DOHH2 (cell line): ENCODE measurements around the gene C12orf56.
"Not testable (repeated sequence)": the region's sequence is repeated elsewhere in the genome, so short reads cannot be mapped to it uniquely, and the experiment has no call there.

ENCODE experiments used
- H3F3A ChIP-seq: fragments of 200-600 bp; sonication (generic), shearing (Covaris generic); 2 replicates; pipeline ENCODE4 v1.6.0; 2016; ENCODE audit warnings: antibody characterized with exemption, mild to moderate bottlenecking; ENCODE audit not compliant: control insufficient read depth, insufficient read depth
- H3K27ac ChIP-seq: fragments of 200-600 bp; sonication (generic); 2 replicates; pipeline ENCODE4 v1.5.1; 2014; ENCODE audit warnings: low read depth, mild to moderate bottlenecking, low read length, moderate library complexity
- H3K27me3 ChIP-seq: fragments of 200-600 bp; sonication (generic); 2 replicates; pipeline ENCODE4 v1.6.1; 2014; ENCODE audit warnings: mild to moderate bottlenecking, low read length, mixed read lengths; ENCODE audit not compliant: control insufficient read depth
- H3K36me3 ChIP-seq: fragments of 200-600 bp; sonication (generic); 2 replicates; pipeline ENCODE4 v1.6.1; 2014; ENCODE audit warnings: mild to moderate bottlenecking, low read length, moderate library complexity, mixed read lengths; ENCODE audit not compliant: control insufficient read depth
- H3K4me1 ChIP-seq: fragments of 200-600 bp; sonication (generic); 2 replicates; pipeline ENCODE4 v1.6.1; 2014; ENCODE audit warnings: mild to moderate bottlenecking, low read length, mixed read lengths; ENCODE audit not compliant: control insufficient read depth
- H3K4me2 ChIP-seq: fragments of 200-600 bp; sonication (generic); 2 replicates; pipeline ENCODE4 v1.6.0; 2014; ENCODE audit warnings: mild to moderate bottlenecking, low read length, moderate library complexity
- H3K4me3 ChIP-seq: fragments of 200-600 bp; sonication (generic); 2 replicates; pipeline ENCODE4 v1.5.1; 2014; ENCODE audit warnings: mild to moderate bottlenecking, low read length, mixed read lengths
- H3K79me2 ChIP-seq: fragments of 200-600 bp; sonication (generic); 2 replicates; pipeline ENCODE4 v1.6.1; 2014; ENCODE audit warnings: mild to moderate bottlenecking, low read length, mixed read lengths; ENCODE audit not compliant: control insufficient read depth
- H3K9me2 ChIP-seq: fragments of 200-600 bp; sonication (generic); replicated peaks from 2 replicates; pipeline ENCODE4 v1.6.1; 2014; ENCODE audit warnings: mild to moderate bottlenecking, low read length, mixed read lengths; ENCODE audit not compliant: control insufficient read depth
- H3K9me3 ChIP-seq: fragments of 200-600 bp; sonication (generic); 2 replicates; pipeline ENCODE4 v1.6.1; 2014; ENCODE audit warnings: antibody characterized with exemption, low read length, mixed read lengths; ENCODE audit not compliant: control insufficient read depth, insufficient read depth
- H4K20me1 ChIP-seq: fragments of 200-600 bp; sonication (generic); 2 replicates; pipeline ENCODE4 v1.6.0; 2014; ENCODE audit warnings: low read depth, mild to moderate bottlenecking, antibody characterized with exemption, low read length, moderate library complexity; ENCODE audit not compliant: control insufficient read depth, insufficient read depth
- EZH2phosphoT487 ChIP-seq: fragments of 200-600 bp; sonication (generic); IDR thresholded peaks from 2 replicates; pipeline ENCODE4 v1.6.1; 2017; ENCODE audit warnings: borderline replicate concordance, mild to moderate bottlenecking, antibody characterized with exemption, low read length, moderate library complexity, mixed read lengths
- TF ChIP-seq, protein P1 (sequence below): fragments of 200-600 bp; sonication (generic); IDR thresholded peaks from one replicate; pipeline ENCODE4 v1.5.1; 2014; ENCODE audit warnings: antibody characterized with exemption, mild to moderate bottlenecking, low read depth, low read length; ENCODE audit not compliant: poor library complexity, severe bottlenecking

Gene C12orf56

DNA sequence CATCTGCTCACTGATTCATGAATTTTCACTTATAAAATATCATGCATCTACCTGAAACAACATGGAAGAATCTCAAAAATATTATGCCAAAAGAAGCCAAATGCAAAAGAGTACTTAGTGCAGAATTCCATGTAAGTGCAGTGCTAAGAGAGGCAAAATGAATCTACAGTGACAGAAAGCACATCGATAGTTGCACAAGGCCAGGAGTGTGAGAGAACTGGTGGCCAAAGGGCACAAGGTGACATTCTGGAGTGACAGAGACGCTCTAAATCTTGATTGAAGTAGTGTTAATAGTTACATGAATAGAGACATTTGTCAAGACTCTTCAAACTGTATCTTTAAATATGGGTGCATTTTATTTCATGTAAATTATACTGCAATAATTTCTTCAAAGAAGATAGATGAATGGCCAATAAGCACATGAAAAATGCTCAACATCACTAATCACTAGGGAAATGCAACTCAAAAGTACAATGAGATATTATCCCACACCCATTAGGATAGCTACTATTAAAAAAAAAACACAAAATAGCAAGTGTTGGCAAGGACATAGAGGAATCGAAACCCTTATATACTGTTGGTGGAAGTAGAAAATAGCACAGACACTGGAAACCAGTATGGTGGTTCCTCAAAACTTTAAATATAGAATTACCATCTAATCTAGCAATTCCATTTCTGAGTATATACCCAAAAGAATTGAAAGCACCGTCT lies 96.7 kb downstream of the C12orf56 start:
- Histone ChIP-seq H3K9me3 (no peaks in the 10 kb centered on the region), H3K9me2 (no peaks in the 10 kb centered on the region), H3K4me1 (no peaks in the 10 kb centered on the region), H3K4me2 (no peak overlapping the region), H3F3A (no peaks in the 10 kb centered on the region), H4K20me1 (no peaks in the 10 kb centered on the region), H3K4me3 (no peak overlapping the region), H3K36me3 (no peaks in the 10 kb centered on the region), H3K79me2 (no peaks in the 10 kb centered on the region), H3K27ac (no peak overlapping the region), H3K27me3 (no peaks in the 10 kb centered on the region)
- TF ChIP-seq, protein P1, sequence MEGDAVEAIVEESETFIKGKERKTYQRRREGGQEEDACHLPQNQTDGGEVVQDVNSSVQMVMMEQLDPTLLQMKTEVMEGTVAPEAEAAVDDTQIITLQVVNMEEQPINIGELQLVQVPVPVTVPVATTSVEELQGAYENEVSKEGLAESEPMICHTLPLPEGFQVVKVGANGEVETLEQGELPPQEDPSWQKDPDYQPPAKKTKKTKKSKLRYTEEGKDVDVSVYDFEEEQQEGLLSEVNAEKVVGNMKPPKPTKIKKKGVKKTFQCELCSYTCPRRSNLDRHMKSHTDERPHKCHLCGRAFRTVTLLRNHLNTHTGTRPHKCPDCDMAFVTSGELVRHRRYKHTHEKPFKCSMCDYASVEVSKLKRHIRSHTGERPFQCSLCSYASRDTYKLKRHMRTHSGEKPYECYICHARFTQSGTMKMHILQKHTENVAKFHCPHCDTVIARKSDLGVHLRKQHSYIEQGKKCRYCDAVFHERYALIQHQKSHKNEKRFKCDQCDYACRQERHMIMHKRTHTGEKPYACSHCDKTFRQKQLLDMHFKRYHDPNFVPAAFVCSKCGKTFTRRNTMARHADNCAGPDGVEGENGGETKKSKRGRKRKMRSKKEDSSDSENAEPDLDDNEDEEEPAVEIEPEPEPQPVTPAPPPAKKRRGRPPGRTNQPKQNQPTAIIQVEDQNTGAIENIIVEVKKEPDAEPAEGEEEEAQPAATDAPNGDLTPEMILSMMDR: no peak
- TF ChIP-seq EZH2phosphoT487: no peak

DNA sequence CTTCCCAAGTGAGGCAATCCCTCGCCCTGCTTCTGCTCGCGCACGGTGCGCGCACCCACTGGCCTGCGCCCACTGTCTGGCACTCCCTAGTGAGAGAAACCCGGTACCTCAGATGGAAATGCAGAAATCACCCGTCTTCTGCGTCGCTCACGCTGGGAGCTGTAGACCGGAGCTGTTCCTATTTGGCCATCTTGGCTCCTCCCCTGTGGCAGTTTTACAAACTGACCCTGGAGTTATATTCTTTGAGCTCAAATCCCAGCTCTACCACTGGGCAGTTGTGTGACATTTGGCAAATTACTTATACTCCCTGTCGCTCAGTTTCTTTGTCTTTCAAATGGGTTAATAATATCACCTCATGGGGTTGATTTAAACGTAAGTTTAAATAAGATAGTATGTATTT lies 97.4 kb downstream of the C12orf56 start:
- not testable (repeated sequence) for H3K4me2 ChIP-seq, H3K9me3 ChIP-seq, H3K4me3 ChIP-seq, H3K9me2 ChIP-seq, H3F3A ChIP-seq, H3K79me2 ChIP-seq, H4K20me1 ChIP-seq, H3K27ac ChIP-seq, H3K4me1 ChIP-seq, H3K27me3 ChIP-seq, H3K36me3 ChIP-seq

DNA sequence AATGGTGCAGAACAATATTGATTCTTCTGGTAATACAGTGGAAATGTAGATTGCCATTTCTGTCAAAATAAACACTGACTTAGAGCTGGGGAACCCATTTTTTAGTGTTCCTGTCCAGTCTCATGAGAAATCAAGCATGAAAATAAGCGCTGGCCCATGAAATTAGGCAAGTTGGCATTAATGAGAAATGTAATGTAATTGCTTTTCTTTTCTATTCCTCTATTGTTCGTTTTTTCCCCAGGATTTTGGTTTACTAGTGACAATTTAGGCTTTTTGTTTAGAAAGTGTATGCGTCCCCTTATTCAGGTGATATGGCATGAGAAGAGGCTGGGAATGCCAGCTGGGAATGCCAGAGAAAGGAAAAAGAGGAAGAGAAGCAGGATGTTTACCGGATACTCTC lies 104.0 kb downstream of the C12orf56 start:
- no peaks in the 10 kb centered on the region for H4K20me1 ChIP-seq
- H3K4me2 ChIP-seq: no peak overlapping the region
- no peaks in the 10 kb centered on the region for H3F3A ChIP-seq
- no peak for TF ChIP-seq EZH2phosphoT487
- TF ChIP-seq, protein P1: no peak
- H3K9me2 ChIP-seq: no peaks in the 10 kb centered on the region
- no peaks in the 10 kb centered on the region for H3K9me3 ChIP-seq
- H3K79me2 ChIP-seq: no peaks in the 10 kb centered on the region
- H3K27me3 ChIP-seq: no peaks in the 10 kb centered on the region
- H3K4me1 ChIP-seq: no peaks in the 10 kb centered on the region
- H3K27ac ChIP-seq: no peak overlapping the region
- no peak overlapping the region for H3K4me3 ChIP-seq
- no peaks in the 10 kb centered on the region for H3K36me3 ChIP-seq

DNA sequence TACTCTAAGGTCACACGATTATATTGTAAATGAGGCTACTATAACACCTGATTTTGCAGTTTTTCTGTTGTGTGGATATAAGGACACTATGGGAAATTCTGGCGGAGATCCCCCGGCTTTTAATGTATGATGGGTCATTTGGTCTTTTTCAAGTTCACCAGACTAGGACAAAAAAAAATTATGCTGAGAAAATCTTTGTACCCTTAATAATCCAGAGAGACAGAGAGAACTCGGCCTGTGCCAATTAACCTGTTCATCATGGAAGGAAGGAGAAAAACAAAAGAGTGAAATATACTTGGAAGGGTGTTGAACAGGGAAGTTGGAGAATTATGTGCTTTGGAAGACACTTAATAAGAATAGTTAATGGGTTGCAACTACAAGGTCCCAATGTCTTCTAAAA lies 106.3 kb downstream of the C12orf56 start:
- no peak for TF ChIP-seq EZH2phosphoT487
- TF ChIP-seq, protein P1: no peak
- Histone ChIP-seq H3K4me2 (no peak overlapping the region), H3F3A (no peaks in the 10 kb centered on the region), H3K27ac (no peak overlapping the region), H3K79me2 (no peaks in the 10 kb centered on the region), H3K9me3 (no peaks in the 10 kb centered on the region), H3K36me3 (no peaks in the 10 kb centered on the region), H3K27me3 (no peaks in the 10 kb centered on the region; the same call in 1 of the 2 replicates), H3K4me3 (no peak overlapping the region), H4K20me1 (no peaks in the 10 kb centered on the region), H3K4me1 (no peaks in the 10 kb centered on the region), H3K9me2 (no peaks in the 10 kb centered on the region)
